ENCODE data around the gene B3GAT2.

- no peak for TF ChIP-seq CTCF (tag by site-specific recombination; IDR thresholded peaks at IDR 0.05)
- no peak for TF ChIP-seq ZNF266 (tag by site-specific recombination; IDR thresholded peaks at IDR 0.05; ENCODE audit: low read depth)
- no peak for TF ChIP-seq ZNF585B (tag by site-specific recombination; IDR thresholded peaks at IDR 0.05)
- no peak for TF ChIP-seq ATF2 (tag by site-specific recombination; IDR thresholded peaks at IDR 0.05; ENCODE audit: low read depth)
- TF ChIP-seq ZNF18 (tag by site-specific recombination; IDR thresholded peaks at IDR 0.05) = no peak
- TF ChIP-seq PBX3 (CRISPR knock-in tag; IDR thresholded peaks at IDR 0.05) = no peak
- no peak for TF ChIP-seq ZNF148 (tag by site-specific recombination; IDR thresholded peaks at IDR 0.05; ENCODE audit: borderline replicate concordance)
- TF ChIP-seq REST (tag by site-specific recombination; IDR thresholded peaks at IDR 0.05) = no peak
- no peak for TF ChIP-seq GLI2 (tag by site-specific recombination; IDR thresholded peaks at IDR 0.05; ENCODE audit: borderline replicate concordance, low read depth)
- no peak for TF ChIP-seq ZNF274 (IDR thresholded peaks at IDR 0.05; ENCODE audit: low read length)
- no peak for TF ChIP-seq ZNF274 (tag by site-specific recombination; IDR thresholded peaks at IDR 0.05; ENCODE audit: borderline replicate concordance)
- no peak for TF ChIP-seq ZNF677 (tag by site-specific recombination; IDR thresholded peaks at IDR 0.05)
- TF ChIP-seq HOXA7 (CRISPR knock-in tag; IDR thresholded peaks at IDR 0.05; ENCODE audit: borderline replicate concordance) = no peak
- TF ChIP-seq KLF16 (tag by site-specific recombination; IDR thresholded peaks at IDR 0.05) = no peak
- TF ChIP-seq SETDB1 (IDR thresholded peaks at IDR 0.05; ENCODE audit: insufficient read length, low read length) = no peak
Observed at GRCh38 chr6:70933853-70934252, 23.0 kb downstream of the B3GAT2 start.
